Breast epithelium (tissue), 3 donors: ENCODE data around the gene CD247.

Experiments
- POLR2A ChIP-seq: fragments of 450-650 bp; IDR thresholded peaks from one replicate; pipeline ENCODE4 v1.6.1; 2016; ENCODE audit warnings: antibody characterized with exemption, mild to moderate bottlenecking, moderate library complexity
- POLR2AphosphoS5 ChIP-seq, 3 donors: sonication (generic); formaldehyde crosslinking; IDR thresholded peaks; one replicate each; pipeline ENCODE4 v1.6.1; 2017; ENCODE audit warnings: antibody characterized with exemption in 3 of 3
- TF ChIP-seq, protein P1 (sequence below), 3 donors: fragments of 450-650 bp; IDR thresholded peaks; one replicate each; pipeline ENCODE4 v1.5.1; 2016 to 2017; ENCODE audit warnings: antibody characterized with exemption in 3 of 3, mild to moderate bottlenecking in 3 of 3, moderate library complexity in 3 of 3

DNA sequence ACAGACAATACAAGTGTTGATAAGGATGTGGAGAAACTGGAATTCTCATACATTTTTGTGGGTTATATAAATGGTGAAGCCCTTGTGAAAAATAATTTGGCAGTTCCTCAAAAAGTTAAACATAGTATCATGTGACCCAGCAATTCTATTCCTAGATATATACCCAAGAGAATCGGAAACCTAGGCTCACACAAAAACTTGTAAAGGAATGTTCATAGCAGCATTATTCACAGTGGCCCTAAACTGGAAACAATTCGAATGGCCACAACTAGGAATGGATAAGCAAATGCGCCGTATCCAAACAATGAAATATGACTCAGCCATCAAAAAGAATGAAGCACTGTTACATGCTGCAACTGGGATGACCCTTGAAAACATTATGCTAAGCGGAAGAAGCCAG, 3.9 kb upstream of the CD247 start:
- TF ChIP-seq, protein P1, sequence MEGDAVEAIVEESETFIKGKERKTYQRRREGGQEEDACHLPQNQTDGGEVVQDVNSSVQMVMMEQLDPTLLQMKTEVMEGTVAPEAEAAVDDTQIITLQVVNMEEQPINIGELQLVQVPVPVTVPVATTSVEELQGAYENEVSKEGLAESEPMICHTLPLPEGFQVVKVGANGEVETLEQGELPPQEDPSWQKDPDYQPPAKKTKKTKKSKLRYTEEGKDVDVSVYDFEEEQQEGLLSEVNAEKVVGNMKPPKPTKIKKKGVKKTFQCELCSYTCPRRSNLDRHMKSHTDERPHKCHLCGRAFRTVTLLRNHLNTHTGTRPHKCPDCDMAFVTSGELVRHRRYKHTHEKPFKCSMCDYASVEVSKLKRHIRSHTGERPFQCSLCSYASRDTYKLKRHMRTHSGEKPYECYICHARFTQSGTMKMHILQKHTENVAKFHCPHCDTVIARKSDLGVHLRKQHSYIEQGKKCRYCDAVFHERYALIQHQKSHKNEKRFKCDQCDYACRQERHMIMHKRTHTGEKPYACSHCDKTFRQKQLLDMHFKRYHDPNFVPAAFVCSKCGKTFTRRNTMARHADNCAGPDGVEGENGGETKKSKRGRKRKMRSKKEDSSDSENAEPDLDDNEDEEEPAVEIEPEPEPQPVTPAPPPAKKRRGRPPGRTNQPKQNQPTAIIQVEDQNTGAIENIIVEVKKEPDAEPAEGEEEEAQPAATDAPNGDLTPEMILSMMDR (IDR thresholded peaks at IDR 0.05) = no peak
- TF ChIP-seq POLR2AphosphoS5 (IDR thresholded peaks at IDR 0.05) = no peak
- no peak for TF ChIP-seq POLR2A
